Chondrocyte (in vitro differentiated cells): Measurements from ENCODE around the gene FOXP1. TPM values are rescaled to one million over a fixed set of nuclear protein-coding genes. Genes with fewer than 3 reads are reported as not detected.

Experiments used
- DNase-seq: peaks from one replicate; pipeline ENCODE4 v3.0.0; 2021; ENCODE audit warnings: mixed read lengths, low spot score
- H3K27ac Mint-ChIP-seq: one replicate; pipeline ENCODE4 v1.8.0; 2021; ENCODE audit warnings: mild to moderate bottlenecking, moderate library complexity, mixed read lengths; ENCODE audit not compliant: unreplicated experiment
- H3K27me3 Mint-ChIP-seq: 2 replicates; pipeline ENCODE4 v1.8.0; 2021; ENCODE audit warnings: low read depth, mixed read lengths
- H3K36me3 Mint-ChIP-seq: 2 replicates; pipeline ENCODE4 v1.8.0; 2021; ENCODE audit warnings: low read depth, mixed read lengths
- H3K4me1 Mint-ChIP-seq: 2 replicates; pipeline ENCODE4 v1.8.0; 2021; ENCODE audit warnings: low read depth, mild to moderate bottlenecking, mixed read lengths
- H3K4me3 Mint-ChIP-seq: one replicate; pipeline ENCODE4 v1.8.0; 2021; ENCODE audit warnings: mild to moderate bottlenecking, moderate library complexity, mixed read lengths; ENCODE audit not compliant: unreplicated experiment
- H3K9me3 Mint-ChIP-seq: 2 replicates; pipeline ENCODE4 v1.8.0; 2021; ENCODE audit warnings: low read depth, mixed read lengths
- total RNA-seq: library from RNA; stranded (reverse); gene quantifications from 3 replicates; pipeline ENCODE4 v1.2.1, GENCODE V29; 2021
- TF ChIP-seq, protein P1 (sequence below): fragments of 200-600 bp; sonication (generic); IDR thresholded peaks from 2 replicates; pipeline ENCODE4 v1.5.0; 2021; ENCODE audit warnings: antibody characterized with exemption, mild to moderate bottlenecking, moderate library complexity

The FOXP1 gene
- total RNA-seq, 1 donor from 2014 or later = 206 TPM

DNA sequence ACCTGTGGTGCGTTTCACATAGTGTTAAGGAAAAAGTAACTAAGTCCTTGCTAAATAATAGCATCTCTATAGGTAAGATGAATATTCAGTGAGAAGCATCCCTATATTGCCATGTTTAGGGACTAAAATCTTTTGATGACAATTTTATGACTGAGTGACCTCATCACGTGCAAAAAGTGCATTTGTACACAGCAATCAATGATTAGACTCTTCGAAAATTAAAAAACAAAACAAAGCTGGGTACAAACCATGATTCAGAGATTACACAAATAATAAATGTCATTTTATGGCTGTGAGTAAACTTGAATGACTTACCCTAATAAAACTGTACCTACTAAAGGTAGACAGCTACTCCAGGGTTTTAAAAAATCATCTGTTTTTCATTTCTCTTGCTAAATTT, 505.3 kb downstream of the FOXP1 start:
- peaks cover 2% of the 10 kb centered on the region for H3K36me3 Mint-ChIP-seq
- H3K4me1 Mint-ChIP-seq = peaks cover 74% of the 10 kb centered on the region
- H3K27me3 Mint-ChIP-seq = no peaks in the 10 kb centered on the region
- H3K27ac Mint-ChIP-seq = no peak overlapping the region
- no peak for DNase-seq
- TF ChIP-seq, protein P1, sequence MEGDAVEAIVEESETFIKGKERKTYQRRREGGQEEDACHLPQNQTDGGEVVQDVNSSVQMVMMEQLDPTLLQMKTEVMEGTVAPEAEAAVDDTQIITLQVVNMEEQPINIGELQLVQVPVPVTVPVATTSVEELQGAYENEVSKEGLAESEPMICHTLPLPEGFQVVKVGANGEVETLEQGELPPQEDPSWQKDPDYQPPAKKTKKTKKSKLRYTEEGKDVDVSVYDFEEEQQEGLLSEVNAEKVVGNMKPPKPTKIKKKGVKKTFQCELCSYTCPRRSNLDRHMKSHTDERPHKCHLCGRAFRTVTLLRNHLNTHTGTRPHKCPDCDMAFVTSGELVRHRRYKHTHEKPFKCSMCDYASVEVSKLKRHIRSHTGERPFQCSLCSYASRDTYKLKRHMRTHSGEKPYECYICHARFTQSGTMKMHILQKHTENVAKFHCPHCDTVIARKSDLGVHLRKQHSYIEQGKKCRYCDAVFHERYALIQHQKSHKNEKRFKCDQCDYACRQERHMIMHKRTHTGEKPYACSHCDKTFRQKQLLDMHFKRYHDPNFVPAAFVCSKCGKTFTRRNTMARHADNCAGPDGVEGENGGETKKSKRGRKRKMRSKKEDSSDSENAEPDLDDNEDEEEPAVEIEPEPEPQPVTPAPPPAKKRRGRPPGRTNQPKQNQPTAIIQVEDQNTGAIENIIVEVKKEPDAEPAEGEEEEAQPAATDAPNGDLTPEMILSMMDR = no peak
- H3K9me3 Mint-ChIP-seq = no peaks in the 10 kb centered on the region
- no peak overlapping the region for H3K4me3 Mint-ChIP-seq

DNA sequence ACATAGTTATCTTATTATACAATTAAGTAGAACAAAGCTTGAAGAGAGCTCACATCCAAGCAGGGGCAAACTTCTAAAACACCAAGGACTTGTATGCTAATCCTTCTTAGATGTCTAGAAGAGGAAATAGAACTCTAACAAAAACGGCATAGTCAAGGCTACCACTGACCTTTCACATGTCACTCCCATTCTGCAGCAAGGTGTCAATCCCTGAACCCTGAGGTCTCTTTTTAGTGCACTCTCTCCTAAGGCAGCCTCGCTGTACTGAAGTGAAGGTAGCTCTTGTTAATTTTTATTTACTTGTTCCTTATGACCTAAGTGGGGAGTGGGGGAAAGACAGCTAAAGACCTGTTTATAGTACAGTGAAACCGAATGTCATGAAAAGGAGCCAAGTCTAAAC, 506.5 kb downstream of the FOXP1 start:
- peak overlapping the region; percentile 54 for H3K27ac Mint-ChIP-seq
- peaks cover 77% of the 10 kb centered on the region for H3K4me1 Mint-ChIP-seq

DNA sequence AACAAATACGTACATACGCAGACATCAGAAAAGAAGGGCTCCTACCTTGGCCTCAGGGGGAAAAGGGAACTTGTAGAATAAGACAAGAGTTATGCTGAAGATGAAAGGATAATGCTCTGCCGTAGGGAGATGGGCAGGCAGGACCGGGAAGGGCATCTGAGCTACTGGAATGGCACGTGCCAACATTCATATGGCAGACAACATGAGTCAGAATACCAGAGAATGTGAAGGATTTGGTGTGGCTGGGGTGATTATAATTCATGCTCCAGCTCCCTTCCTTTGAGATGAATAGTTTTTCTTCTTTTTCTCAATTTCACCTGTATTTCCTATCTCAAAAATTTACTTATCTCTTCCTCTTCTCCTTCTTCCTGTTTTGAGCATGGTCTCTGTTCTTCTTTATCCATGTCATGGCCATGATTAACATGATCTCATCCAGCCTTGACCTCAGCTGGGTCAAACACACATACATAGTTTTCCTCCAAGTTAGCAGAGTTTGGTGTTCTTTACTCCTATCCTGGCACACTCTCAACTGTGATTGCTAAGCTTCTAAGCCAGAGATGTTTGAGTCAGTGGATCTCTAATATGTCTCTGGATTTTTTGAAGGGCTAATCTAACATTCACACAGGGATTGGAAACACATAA, 507.0 kb downstream of the FOXP1 start:
- H3K36me3 Mint-ChIP-seq = peaks cover 2% of the 10 kb centered on the region
- TF ChIP-seq, protein P1 = no peak
- peak overlapping the region; percentile 49 for H3K27ac Mint-ChIP-seq
- no peaks in the 10 kb centered on the region for H3K9me3 Mint-ChIP-seq
- H3K27me3 Mint-ChIP-seq = no peaks in the 10 kb centered on the region
- no peak overlapping the region for H3K4me3 Mint-ChIP-seq
- DNase-seq = no peak
- H3K4me1 Mint-ChIP-seq = peaks cover 77% of the 10 kb centered on the region

More for the DNA sequence above, 506.5 kb downstream of the FOXP1 start:
- H3K9me3 Mint-ChIP-seq = no peaks in the 10 kb centered on the region
- no peak overlapping the region for H3K4me3 Mint-ChIP-seq
- no peak for DNase-seq
- no peaks in the 10 kb centered on the region for H3K27me3 Mint-ChIP-seq
- TF ChIP-seq, protein P1 = no peak
- H3K36me3 Mint-ChIP-seq = peaks cover 2% of the 10 kb centered on the region

DNA sequence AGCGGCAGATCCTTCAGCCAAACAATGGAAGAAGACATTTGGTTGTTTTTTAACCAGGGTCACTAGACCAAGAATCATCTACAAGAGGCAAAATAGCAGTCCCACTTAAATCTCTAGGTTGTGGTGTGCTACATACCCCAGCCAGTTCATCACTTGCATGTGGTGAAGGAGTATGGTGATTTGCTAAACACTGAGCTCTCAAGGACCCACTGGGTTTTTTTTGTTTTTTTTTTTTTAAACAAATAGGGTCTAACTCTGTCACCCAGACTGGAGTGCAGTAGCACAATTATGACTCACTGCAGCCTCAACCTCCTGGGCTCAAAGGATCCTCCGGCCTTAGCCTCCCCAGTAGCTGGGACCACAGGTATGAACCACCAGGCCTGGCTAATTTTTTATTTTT, 508.0 kb downstream of the FOXP1 start:
- TF ChIP-seq, protein P1 = no peak

DNA sequence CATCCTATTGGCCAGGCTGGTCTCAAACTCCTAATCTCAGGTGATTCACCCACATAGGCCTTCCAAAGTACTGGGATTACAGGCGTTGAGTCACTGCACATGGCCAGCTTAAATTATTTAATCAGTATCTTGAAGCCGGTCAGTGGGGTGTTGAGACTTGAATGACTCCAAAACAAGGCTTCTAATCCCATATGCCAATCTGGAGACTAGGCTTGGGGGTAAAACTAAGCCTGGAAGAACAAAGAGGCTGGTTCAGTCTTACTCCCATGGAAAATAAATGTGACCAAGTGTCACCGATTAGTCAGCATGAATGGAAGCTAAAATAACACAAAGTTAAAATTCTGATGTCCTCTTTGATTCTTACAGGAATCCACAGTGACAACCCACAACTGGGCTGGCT, 509.1 kb downstream of the FOXP1 start:
- TF ChIP-seq, protein P1 = no peak
- DNase-seq = no peak
- H3K27me3 Mint-ChIP-seq = no peaks in the 10 kb centered on the region
- peaks cover 80% of the 10 kb centered on the region for H3K4me1 Mint-ChIP-seq
- peaks cover 2% of the 10 kb centered on the region for H3K36me3 Mint-ChIP-seq
- peak overlapping the region; percentile 92 for H3K27ac Mint-ChIP-seq
- H3K4me3 Mint-ChIP-seq = no peak overlapping the region
- no peaks in the 10 kb centered on the region for H3K9me3 Mint-ChIP-seq

More for the DNA sequence above, 508.0 kb downstream of the FOXP1 start:
- no peaks in the 10 kb centered on the region for H3K9me3 Mint-ChIP-seq
- DNase-seq = no peak
- no peak overlapping the region for H3K4me3 Mint-ChIP-seq
- peaks cover 78% of the 10 kb centered on the region for H3K4me1 Mint-ChIP-seq
- H3K36me3 Mint-ChIP-seq = peaks cover 2% of the 10 kb centered on the region
- H3K27me3 Mint-ChIP-seq = no peaks in the 10 kb centered on the region
- H3K27ac Mint-ChIP-seq = peak overlapping the region; percentile 92
